Measurements from ENCODE around the gene OR2T6.
"Not testable (repeated sequence)": the region's sequence is repeated elsewhere in the genome, so short reads cannot be mapped to it uniquely, and the experiment has no call there.

The OR2T6 gene

GRCh38 chr1:248406721-248407692 lies 31.5 kb downstream of the OR2T6 start:
- Histone ChIP-seq H3K27me3 (replicated peaks in 2 of 5; ENCODE audit: control insufficient read depth in 4 of 5, insufficient read depth in 5 of 5, low read length in 4 of 5) (no peaks in the 10 kb centered on the region), H3K4me1 (ENCODE audit: control extremely low read depth in 1 of 4, control insufficient read depth in 4 of 4, insufficient read depth in 4 of 4, low read length in 3 of 4) (no peaks in the 10 kb centered on the region), H3K9me3 (ENCODE audit: control extremely low read depth in 1 of 5, control insufficient read depth in 4 of 5, insufficient read depth in 2 of 5, low read depth in 1 of 5, low read length in 4 of 5) (peaks cover 0 to 9% (median 3%) of the 10 kb centered on the region in 5 experiments), H3K27ac (ENCODE audit: insufficient read depth in 1 of 2, low read depth in 1 of 2, low read length in 2 of 2, poor library complexity in 1 of 2, severe bottlenecking in 2 of 2) (no peak overlapping the region), H3K4me3 (ENCODE audit: control insufficient read depth in 1 of 7, extremely low read depth in 1 of 7, insufficient read depth in 4 of 7, low read depth in 2 of 7, low read length in 6 of 7) (no peak overlapping the region), H3K36me3 (ENCODE audit: control insufficient read depth in 4 of 4, insufficient read depth in 4 of 4, low read length in 3 of 4) (no peaks in the 10 kb centered on the region)
- DNase-seq = no peak
- WGBS (ENCODE audit: insufficient coverage) = 90% methylated on average over 7 of the region's 8 CpGs
- CTCF ChIA-PET = no interaction called here
- POLR2A ChIA-PET = no interaction called here

GRCh38 chr1:248416226-248416625 lies 40.7 kb downstream of the OR2T6 start:
- Histone ChIP-seq H3K9me3 (ENCODE audit: control extremely low read depth in 1 of 5, control insufficient read depth in 4 of 5, insufficient read depth in 2 of 5, low read depth in 1 of 5, low read length in 4 of 5) (peaks cover 0 to 19% (median 4%) of the 10 kb centered on the region in 5 experiments), H3K27me3 (replicated peaks in 2 of 5; ENCODE audit: control insufficient read depth in 4 of 5, insufficient read depth in 5 of 5, low read length in 4 of 5) (no peaks in the 10 kb centered on the region), H3K4me1 (ENCODE audit: control extremely low read depth in 1 of 4, control insufficient read depth in 4 of 4, insufficient read depth in 4 of 4, low read length in 3 of 4) (no peaks in the 10 kb centered on the region), H3K27ac (ENCODE audit: insufficient read depth in 1 of 2, low read depth in 1 of 2, low read length in 2 of 2, poor library complexity in 1 of 2, severe bottlenecking in 2 of 2) (no peak overlapping the region), H3K4me3 (ENCODE audit: control insufficient read depth in 1 of 7, extremely low read depth in 1 of 7, insufficient read depth in 4 of 7, low read depth in 2 of 7, low read length in 6 of 7) (no peak overlapping the region), H3K36me3 (ENCODE audit: control insufficient read depth in 4 of 4, insufficient read depth in 4 of 4, low read length in 3 of 4) (no peaks in the 10 kb centered on the region)
- ChIA-PET POLR2A (no interaction called here), CTCF (no interaction called here)
- no peak for DNase-seq
- 82% methylated on average over 3 of the region's 3 CpGs for WGBS (ENCODE audit: insufficient coverage)

- Histone ChIP-seq H3K36me3 (ENCODE audit: control insufficient read depth in 4 of 4, insufficient read depth in 4 of 4, low read length in 3 of 4) (no peaks in the 10 kb centered on the region), H3K27me3 (replicated peaks in 2 of 5; ENCODE audit: control insufficient read depth in 4 of 5, insufficient read depth in 5 of 5, low read length in 4 of 5) (no peaks in the 10 kb centered on the region), H3K27ac (ENCODE audit: insufficient read depth in 1 of 2, low read depth in 1 of 2, low read length in 2 of 2, poor library complexity in 1 of 2, severe bottlenecking in 2 of 2) (no peak overlapping the region), H3K9me3 (ENCODE audit: control extremely low read depth in 1 of 5, control insufficient read depth in 4 of 5, insufficient read depth in 2 of 5, low read depth in 1 of 5, low read length in 4 of 5) (peaks cover 0 to 19% (median 5%) of the 10 kb centered on the region in 5 experiments), H3K4me1 (ENCODE audit: control extremely low read depth in 1 of 4, control insufficient read depth in 4 of 4, insufficient read depth in 4 of 4, low read length in 3 of 4) (no peaks in the 10 kb centered on the region), H3K4me3 (ENCODE audit: control insufficient read depth in 1 of 7, extremely low read depth in 1 of 7, insufficient read depth in 4 of 7, low read depth in 2 of 7, low read length in 6 of 7) (no peak overlapping the region)
- ChIA-PET CTCF (no interaction called here), POLR2A (no interaction called here)
- WGBS (ENCODE audit: insufficient coverage) = 91% methylated on average over 2 of the region's 2 CpGs
- no peak for DNase-seq
Measured at GRCh38 chr1:248417854-248418253, 42.3 kb downstream of the OR2T6 start.

GRCh38 chr1:248421384-248421783 lies 45.8 kb downstream of the OR2T6 start:
- Histone ChIP-seq H3K27ac (ENCODE audit: insufficient read depth in 1 of 2, low read depth in 1 of 2, low read length in 2 of 2, poor library complexity in 1 of 2, severe bottlenecking in 2 of 2) (no peak overlapping the region), H3K36me3 (ENCODE audit: control insufficient read depth in 4 of 4, insufficient read depth in 4 of 4, low read length in 3 of 4) (no peaks in the 10 kb centered on the region), H3K4me3 (ENCODE audit: control insufficient read depth in 1 of 7, extremely low read depth in 1 of 7, insufficient read depth in 4 of 7, low read depth in 2 of 7, low read length in 6 of 7) (no peak overlapping the region), H3K4me1 (ENCODE audit: control extremely low read depth in 1 of 4, control insufficient read depth in 4 of 4, insufficient read depth in 4 of 4, low read length in 3 of 4) (no peaks in the 10 kb centered on the region), H3K27me3 (replicated peaks in 2 of 5; ENCODE audit: control insufficient read depth in 4 of 5, insufficient read depth in 5 of 5, low read length in 4 of 5) (no peaks in the 10 kb centered on the region), H3K9me3 (ENCODE audit: control extremely low read depth in 1 of 5, control insufficient read depth in 4 of 5, insufficient read depth in 2 of 5, low read depth in 1 of 5, low read length in 4 of 5) (peaks cover 3 to 19% (median 5%) of the 10 kb centered on the region in 5 experiments)
- no CpG with 5 or more reads among the region's 1 CpG for WGBS (ENCODE audit: insufficient coverage)
- DNase-seq = peak; percentile 1 to 19 (median 15)
- ChIA-PET POLR2A (no interaction called here), CTCF (no interaction called here)

- H3K9me3 ChIP-seq (ENCODE audit: control extremely low read depth in 1 of 5, control insufficient read depth in 4 of 5, insufficient read depth in 2 of 5, low read depth in 1 of 5, low read length in 4 of 5); DNase-seq; CTCF ChIA-PET; H3K36me3 ChIP-seq (ENCODE audit: control insufficient read depth in 4 of 4, insufficient read depth in 4 of 4, low read length in 3 of 4); POLR2A ChIA-PET; H3K4me3 ChIP-seq (ENCODE audit: control insufficient read depth in 1 of 7, extremely low read depth in 1 of 7, insufficient read depth in 4 of 7, low read depth in 2 of 7, low read length in 6 of 7); H3K4me1 ChIP-seq (ENCODE audit: control extremely low read depth in 1 of 4, control insufficient read depth in 4 of 4, insufficient read depth in 4 of 4, low read length in 3 of 4); H3K27ac ChIP-seq (ENCODE audit: insufficient read depth in 1 of 2, low read depth in 1 of 2, low read length in 2 of 2, poor library complexity in 1 of 2, severe bottlenecking in 2 of 2); H3K27me3 ChIP-seq (replicated peaks in 2 of 5; ENCODE audit: control insufficient read depth in 4 of 5, insufficient read depth in 5 of 5, low read length in 4 of 5): not testable (repeated sequence)
- WGBS (ENCODE audit: insufficient coverage) = 90% methylated on average over 1 of the region's 3 CpGs
Measured at GRCh38 chr1:248427526-248428191, 52.1 kb downstream of the OR2T6 start.

- H3K4me1 ChIP-seq (ENCODE audit: control extremely low read depth in 1 of 4, control insufficient read depth in 4 of 4, insufficient read depth in 4 of 4, low read length in 3 of 4); H3K27me3 ChIP-seq (replicated peaks in 2 of 5; ENCODE audit: control insufficient read depth in 4 of 5, insufficient read depth in 5 of 5, low read length in 4 of 5); H3K27ac ChIP-seq (ENCODE audit: insufficient read depth in 1 of 2, low read depth in 1 of 2, low read length in 2 of 2, poor library complexity in 1 of 2, severe bottlenecking in 2 of 2); POLR2A ChIA-PET; H3K36me3 ChIP-seq (ENCODE audit: control insufficient read depth in 4 of 4, insufficient read depth in 4 of 4, low read length in 3 of 4); DNase-seq; CTCF ChIA-PET; H3K9me3 ChIP-seq (ENCODE audit: control extremely low read depth in 1 of 5, control insufficient read depth in 4 of 5, insufficient read depth in 2 of 5, low read depth in 1 of 5, low read length in 4 of 5); H3K4me3 ChIP-seq (ENCODE audit: control insufficient read depth in 1 of 7, extremely low read depth in 1 of 7, insufficient read depth in 4 of 7, low read depth in 2 of 7, low read length in 6 of 7): not testable (repeated sequence)
- WGBS (ENCODE audit: insufficient coverage) = 64% methylated on average over 1 of the region's 3 CpGs
Measured at GRCh38 chr1:248428192-248428533, 52.6 kb downstream of the OR2T6 start.

- H3K27ac ChIP-seq (ENCODE audit: insufficient read depth in 1 of 2, low read depth in 1 of 2, low read length in 2 of 2, poor library complexity in 1 of 2, severe bottlenecking in 2 of 2); H3K27me3 ChIP-seq (replicated peaks in 2 of 5; ENCODE audit: control insufficient read depth in 4 of 5, insufficient read depth in 5 of 5, low read length in 4 of 5); H3K9me3 ChIP-seq (ENCODE audit: control extremely low read depth in 1 of 5, control insufficient read depth in 4 of 5, insufficient read depth in 2 of 5, low read depth in 1 of 5, low read length in 4 of 5); H3K4me1 ChIP-seq (ENCODE audit: control extremely low read depth in 1 of 4, control insufficient read depth in 4 of 4, insufficient read depth in 4 of 4, low read length in 3 of 4); H3K36me3 ChIP-seq (ENCODE audit: control insufficient read depth in 4 of 4, insufficient read depth in 4 of 4, low read length in 3 of 4); H3K4me3 ChIP-seq (ENCODE audit: control insufficient read depth in 1 of 7, extremely low read depth in 1 of 7, insufficient read depth in 4 of 7, low read depth in 2 of 7, low read length in 6 of 7); POLR2A ChIA-PET; DNase-seq; CTCF ChIA-PET: not testable (repeated sequence)
- WGBS (ENCODE audit: insufficient coverage) = 95% methylated on average over 3 of the region's 11 CpGs
Measured at GRCh38 chr1:248431683-248432082, 56.1 kb downstream of the OR2T6 start.

All from common myeloid progenitor, CD34-positive (primary cell).